Measurements from ENCODE around the gene SSBP4.

GRCh38 chr19:18481505-18482222 is 62.5 kb downstream of the SSBP4 start:
- no peak for TF ChIP-seq GATA2 (IDR thresholded peaks at IDR 0.05; ENCODE audit: low read depth, low read length)
- TF ChIP-seq GATA3 (IDR thresholded peaks at IDR 0.05; ENCODE audit: low read depth, low read length) = no peak

Measured in SH-SY5Y (cell line).